HG03565 (cell line): Measurements from ENCODE around the gene MRTFA.
"Not testable (repeated sequence)": the region's sequence is repeated elsewhere in the genome, so short reads cannot be mapped to it uniquely, and the experiment has no call there.

Experiments
- ATAC-seq: cut with Tn5 transposase; IDR thresholded peaks from one replicate; pipeline ENCODE4 v1.9.1; 2021; ENCODE audit warnings: mild to moderate bottlenecking, moderate library complexity; ENCODE audit not compliant: unreplicated experiment

The MRTFA gene

GRCh38 chr22:40560994-40561515 lies 75.5 kb downstream of the MRTFA start:
- ATAC-seq = no peak

- ATAC-seq = no peak
Observed at GRCh38 chr22:40560551-40560950, 76.0 kb downstream of the MRTFA start.

GRCh38 chr22:40557972-40558371 lies 78.5 kb downstream of the MRTFA start:
- ATAC-seq = no peak

GRCh38 chr22:40556641-40557040 lies 79.9 kb downstream of the MRTFA start:
- no peak for ATAC-seq

- not testable (repeated sequence) for ATAC-seq
Observed at GRCh38 chr22:40554023-40554422, 82.5 kb downstream of the MRTFA start.

- no peak for ATAC-seq
Observed at GRCh38 chr22:40553014-40553554, 83.4 kb downstream of the MRTFA start.

GRCh38 chr22:40552070-40552469 lies 84.4 kb downstream of the MRTFA start:
- no peak for ATAC-seq

GRCh38 chr22:40547729-40548143 lies 88.8 kb downstream of the MRTFA start:
- ATAC-seq = no peak

GRCh38 chr22:40544758-40545157 lies 91.8 kb downstream of the MRTFA start:
- ATAC-seq = no peak

- no peak for ATAC-seq
Observed at GRCh38 chr22:40542821-40543540, 93.5 kb downstream of the MRTFA start.

- no peak for ATAC-seq
Observed at GRCh38 chr22:40541300-40541699, 95.2 kb downstream of the MRTFA start.

- no peak for ATAC-seq
Observed at GRCh38 chr22:40540265-40540664, 96.3 kb downstream of the MRTFA start.

GRCh38 chr22:40536149-40536548 lies 100.4 kb downstream of the MRTFA start:
- not testable (repeated sequence) for ATAC-seq

GRCh38 chr22:40535642-40536041 lies 100.9 kb downstream of the MRTFA start:
- no peak for ATAC-seq

- ATAC-seq = no peak
Observed at GRCh38 chr22:40535189-40535512, 101.4 kb downstream of the MRTFA start.

- no peak for ATAC-seq
Observed at GRCh38 chr22:40534379-40535188, 101.9 kb downstream of the MRTFA start.

GRCh38 chr22:40533712-40534378 lies 102.7 kb downstream of the MRTFA start:
- peak; percentile 58 for ATAC-seq

- no peak for ATAC-seq
Observed at GRCh38 chr22:40531951-40532900, 104.3 kb downstream of the MRTFA start.

GRCh38 chr22:40530391-40530790 lies 106.1 kb downstream of the MRTFA start:
- not testable (repeated sequence) for ATAC-seq

GRCh38 chr22:40529821-40530220 lies 106.7 kb downstream of the MRTFA start:
- no peak for ATAC-seq
